ENCODE measurements around the gene EP400.

Gene EP400

DNA sequence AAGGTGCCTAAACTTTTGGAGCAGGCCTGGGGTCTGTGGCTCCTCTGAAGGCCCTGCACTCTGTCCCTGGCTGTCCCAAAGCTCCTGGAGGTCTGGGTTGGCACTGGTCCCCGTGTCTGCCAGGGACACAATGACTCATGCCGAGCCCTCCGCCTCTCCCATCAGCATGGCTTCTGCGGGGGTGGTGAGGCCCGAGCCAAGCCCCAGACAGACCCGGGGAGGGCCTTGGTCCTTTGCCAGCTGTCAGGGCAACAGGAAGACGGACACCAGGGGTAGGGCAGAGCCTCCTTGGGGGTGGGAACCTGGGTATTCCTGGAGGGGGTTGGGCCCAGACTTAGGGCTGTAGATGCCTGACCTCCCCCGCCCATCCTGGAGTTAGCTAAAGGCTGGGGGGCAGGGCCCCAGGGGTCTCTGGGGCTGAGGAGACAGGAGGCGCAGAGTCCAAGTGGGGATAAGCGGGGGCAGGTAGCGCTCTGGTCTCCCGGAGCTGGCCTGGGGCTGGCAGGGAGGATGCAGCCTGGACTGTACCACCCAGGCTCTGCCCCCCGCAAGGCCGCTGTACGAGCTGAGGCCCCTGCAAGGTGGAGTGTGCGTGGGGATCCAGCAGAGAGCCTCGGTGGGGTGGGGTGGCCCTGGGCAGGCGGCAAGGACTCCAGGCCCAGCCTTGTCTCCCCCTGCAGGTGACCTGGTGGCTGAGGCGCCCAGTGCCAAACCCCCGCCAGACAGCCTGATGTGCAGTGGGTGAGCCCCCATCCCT, 37.0 kb upstream of the EP400 start:
- peak; percentile 82 for DNase-seq

DNA sequence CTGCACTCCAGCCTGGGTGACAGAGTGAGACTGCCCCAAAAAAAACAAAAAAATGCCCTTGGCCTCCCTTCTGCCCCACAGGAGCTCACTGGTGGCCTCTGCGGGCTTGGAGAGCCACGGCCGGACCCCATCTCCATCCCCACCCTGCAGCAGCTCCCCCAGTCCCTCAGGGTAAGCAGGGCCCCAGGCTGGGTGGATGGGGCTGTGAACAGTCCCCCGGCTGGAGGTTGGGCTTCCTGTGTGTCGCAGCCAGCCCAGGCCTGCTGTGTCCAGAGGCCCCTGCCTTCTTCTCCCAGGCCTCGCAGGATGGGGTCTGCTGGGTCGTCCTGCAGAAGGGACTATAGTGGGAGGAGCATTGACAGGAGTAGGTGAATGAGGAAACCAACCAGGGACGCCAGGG, 36.1 kb upstream of the EP400 start:
- DNase-seq = no peak

DNA sequence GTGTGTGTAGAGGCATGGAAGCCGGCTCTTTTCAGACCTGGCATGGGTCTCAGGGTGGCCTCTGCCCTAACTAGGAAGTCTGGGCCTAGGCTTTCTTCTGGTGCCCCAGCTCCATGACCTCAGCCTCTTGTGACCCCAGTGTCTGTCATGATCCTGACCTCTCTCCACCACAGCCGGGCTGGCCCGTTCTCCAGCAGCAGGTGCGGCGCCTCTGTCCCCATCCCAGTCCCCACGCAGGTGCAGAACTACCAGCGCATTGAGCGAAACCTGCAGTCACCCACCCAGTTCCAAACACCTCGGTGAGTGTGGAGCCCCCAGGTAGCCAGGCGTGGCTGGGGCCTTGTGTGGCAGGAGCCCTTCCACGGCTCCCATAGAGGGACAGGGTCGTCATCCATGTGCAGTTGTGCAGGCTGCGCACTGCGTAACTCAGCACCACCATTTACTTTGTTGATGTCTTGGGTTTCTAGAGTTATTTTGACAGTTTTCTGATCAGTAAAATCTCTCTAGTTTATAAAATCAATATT, 35.5 kb upstream of the EP400 start:
- DNase-seq = no peak

DNA sequence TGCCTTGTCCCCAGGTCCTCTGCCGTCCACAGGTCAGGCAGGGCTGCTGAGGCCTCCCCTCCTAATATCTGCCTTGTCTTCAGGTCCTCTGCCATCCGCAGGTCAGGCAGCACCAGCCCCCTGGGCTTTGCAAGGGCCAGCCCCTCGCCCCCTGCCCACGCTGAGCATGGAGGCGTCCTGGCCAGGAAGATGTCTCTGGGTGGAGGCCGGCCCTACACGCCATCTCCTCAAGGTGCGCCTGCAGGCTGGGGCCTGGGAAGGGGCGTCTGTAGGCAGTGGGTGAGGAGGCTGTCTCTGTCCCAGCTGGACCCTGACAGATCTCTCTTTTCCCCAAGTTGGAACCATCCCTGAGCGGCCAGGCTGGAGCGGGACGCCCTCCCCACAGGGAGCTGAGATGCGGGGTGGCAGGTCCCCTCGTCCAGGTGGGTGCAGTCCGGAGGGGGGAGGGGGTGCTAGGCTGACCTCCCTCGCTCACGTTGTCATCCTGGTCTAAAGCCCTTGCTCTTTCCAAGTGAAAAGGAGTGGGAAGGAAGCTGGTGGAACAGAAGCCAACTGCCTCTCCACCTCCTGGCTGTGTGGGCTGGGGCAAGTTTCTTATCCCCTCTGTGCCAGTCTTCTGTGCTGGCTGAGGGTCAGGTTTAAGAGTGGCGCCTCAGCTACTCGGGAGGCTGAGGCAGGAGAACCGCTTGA, 34.6 kb upstream of the EP400 start:
- DNase-seq = no peak

- no peak for DNase-seq
Observed at GRCh38 chr12:131915823-131916222, 33.9 kb upstream of the EP400 start.

- DNase-seq = no peak
Observed at GRCh38 chr12:131916306-131917138, 33.2 kb upstream of the EP400 start.

- DNase-seq = no peak
Observed at GRCh38 chr12:131917139-131917710, 32.5 kb upstream of the EP400 start.

DNA sequence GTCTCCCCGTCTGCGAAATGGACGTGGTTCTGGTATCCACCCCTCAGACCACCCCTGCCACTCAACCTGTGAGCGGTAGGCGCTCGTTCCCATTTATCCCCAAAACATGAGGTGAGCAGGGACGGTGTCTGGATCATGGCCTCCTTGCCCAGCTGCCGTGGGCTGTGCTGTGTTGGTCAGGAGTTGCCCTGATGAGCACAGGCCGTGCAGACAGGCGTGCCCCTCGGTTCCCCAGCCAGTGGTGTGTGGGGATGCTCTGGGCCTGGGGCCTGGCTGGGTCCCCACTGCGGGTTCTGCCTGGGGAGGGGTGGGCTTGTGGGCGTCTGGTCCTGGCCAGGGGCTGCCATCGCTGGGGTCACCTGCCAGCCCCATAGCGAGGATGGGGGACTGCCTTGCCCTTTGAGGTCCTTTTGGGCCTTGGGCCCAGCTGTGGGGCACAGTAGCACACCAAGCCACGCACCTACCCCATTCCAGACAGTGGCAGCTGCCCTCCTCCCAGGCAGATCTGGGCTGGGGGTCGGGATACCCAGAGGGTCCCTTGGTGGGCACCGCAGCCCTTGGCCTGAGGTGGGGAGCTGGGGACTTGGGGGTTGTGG, 31.9 kb upstream of the EP400 start:
- DNase-seq = no peak

GRCh38 chr12:131918311-131919050, 31.3 kb upstream of the EP400 start:
- no peak for DNase-seq

GRCh38 chr12:131919051-131919347, 30.7 kb upstream of the EP400 start:
- DNase-seq = no peak

DNA sequence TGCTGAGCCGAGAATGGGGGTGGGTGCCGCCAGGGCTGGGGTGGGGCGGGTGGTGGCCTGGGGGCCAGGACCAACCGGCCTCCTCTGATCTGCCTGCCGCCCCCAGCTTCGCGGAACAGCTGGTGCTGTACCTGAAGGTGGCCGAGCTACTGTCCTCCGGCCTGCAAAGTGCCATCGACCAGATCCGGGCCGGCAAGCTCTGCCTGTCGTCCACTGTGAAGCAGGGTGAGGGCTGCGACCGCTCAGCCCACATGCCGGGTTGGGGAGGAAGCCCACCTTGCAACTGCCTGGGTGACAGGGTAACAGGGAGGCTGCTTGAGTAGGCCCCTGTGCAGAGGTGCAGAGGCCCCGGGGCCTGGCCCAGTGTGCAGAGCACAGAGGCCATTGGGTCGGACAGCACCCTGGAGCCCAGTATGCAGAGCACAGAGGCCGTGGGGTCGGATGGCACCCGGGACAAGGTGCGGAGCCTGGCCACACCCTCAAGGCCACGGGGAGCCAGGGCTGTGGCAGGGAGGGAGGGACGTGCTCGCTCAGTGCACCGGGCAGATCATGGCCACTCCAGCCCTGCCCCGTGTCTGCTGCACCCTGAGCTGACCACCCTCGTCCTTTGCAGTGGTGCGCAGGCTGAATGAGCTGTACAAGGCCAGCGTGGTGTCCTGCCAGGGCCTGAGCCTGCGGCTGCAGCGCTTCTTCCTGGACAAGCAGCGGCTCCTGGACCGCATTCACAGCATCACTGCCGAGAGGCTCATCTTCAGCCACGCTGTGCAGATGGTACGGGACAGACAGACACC, 30.2 kb upstream of the EP400 start:
- no peak for DNase-seq

GRCh38 chr12:131920157-131920508, 29.6 kb upstream of the EP400 start:
- DNase-seq = no peak

- DNase-seq = no peak
Observed at GRCh38 chr12:131920902-131921840, 28.6 kb upstream of the EP400 start.

DNA sequence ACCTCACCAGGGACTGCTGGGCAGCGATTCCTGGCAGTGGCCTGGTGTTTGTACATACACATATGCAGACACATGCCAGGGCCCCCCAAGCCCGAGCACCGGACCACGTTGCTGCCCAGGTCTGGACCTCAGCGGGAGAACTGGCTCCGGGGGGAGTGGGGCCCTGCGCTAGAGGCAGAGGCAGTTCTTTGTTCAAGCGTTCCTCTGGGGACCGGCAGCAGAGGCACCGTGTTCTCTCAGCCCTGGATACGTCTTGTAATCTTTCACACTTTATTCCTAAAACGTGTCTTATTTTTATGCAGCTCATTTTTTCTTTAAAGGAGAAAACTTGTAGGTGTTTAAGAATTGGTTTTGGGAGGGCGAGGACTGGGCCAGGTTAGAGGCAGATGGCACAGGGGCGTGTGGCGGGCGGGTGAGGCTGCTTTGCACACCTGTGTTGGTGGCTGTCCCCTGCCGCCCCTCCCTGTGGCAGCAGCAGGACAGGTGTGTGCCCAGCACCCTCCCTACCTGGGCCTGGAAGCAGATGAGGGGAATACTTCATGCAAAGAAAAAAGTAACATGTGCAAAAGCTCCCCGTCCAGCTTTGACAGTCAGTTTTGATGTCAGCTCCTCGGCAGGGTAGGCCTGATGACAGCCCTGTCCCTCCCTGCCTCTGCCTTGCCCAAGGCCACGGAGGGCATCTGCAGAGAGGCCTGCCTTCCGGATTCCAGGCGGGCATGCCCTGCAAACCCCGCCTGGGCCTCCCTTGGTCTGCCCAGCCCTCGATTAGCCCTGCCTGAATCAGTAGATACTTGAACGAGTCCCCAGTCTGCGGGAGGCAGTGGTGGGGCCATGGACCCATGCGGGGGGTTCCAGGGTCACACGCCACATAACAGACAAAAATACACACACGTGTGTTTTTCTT, 27.6 kb upstream of the EP400 start:
- DNase-seq = no peak

DNA sequence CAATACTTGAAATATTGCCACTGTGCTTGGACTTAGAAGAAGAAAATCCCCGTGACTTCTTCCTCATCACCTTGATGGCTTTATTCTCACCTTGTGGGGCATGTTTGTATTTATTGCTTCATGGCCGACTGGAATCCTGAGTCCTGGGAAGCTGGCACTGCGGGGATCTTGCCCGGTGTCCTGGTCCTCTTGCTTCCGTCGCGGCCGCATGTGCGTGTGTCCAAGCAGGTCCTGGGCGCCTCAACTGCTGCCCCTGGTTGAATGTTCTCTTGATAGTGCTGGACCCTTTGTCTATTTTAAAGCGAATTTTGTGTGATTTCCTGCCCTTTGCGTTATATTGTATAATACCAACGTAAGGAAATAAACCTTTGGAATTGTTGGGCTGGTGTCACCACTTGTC, 27.0 kb upstream of the EP400 start:
- no peak for DNase-seq

GRCh38 chr12:131923260-131923659, 26.5 kb upstream of the EP400 start:
- no peak for DNase-seq

GRCh38 chr12:131927110-131928079, 22.3 kb upstream of the EP400 start:
- DNase-seq = no peak
